ENCODE results near the gene PRR29. TPM values are rescaled to one million over a fixed set of nuclear protein-coding genes. Genes with fewer than 3 reads are reported as not detected.
A peak's percentile ranks its signal among the peaks of the same experiment; 100 is the strongest.
"Not testable (repeated sequence)": the region's sequence is repeated elsewhere in the genome, so short reads cannot be mapped to it uniquely, and the experiment has no call there.

The PRR29 gene
- total and polyA plus RNA-seq, 7 donors: 0.22 to 0.60 TPM; not detected in 5

GRCh38 chr17:64017381-64017980 lies 19.3 kb downstream of the PRR29 start:
- Histone ChIP-seq H3K4me3 (no peak overlapping the region), H3K27me3 (no peaks in the 10 kb centered on the region), H3K9me3 (no peaks in the 10 kb centered on the region), H3K27ac (no peak overlapping the region), H3K4me1 (no peaks in the 10 kb centered on the region), H3K36me3 (no peaks in the 10 kb centered on the region)
- no peak for DNase-seq
- intact Hi-C loops (cut with DNase I): no loop called here
- WGBS, 2 donors: 75 to 85% methylated on average over 2 of the region's 2 CpGs
- TF ChIP-seq, protein P1, sequence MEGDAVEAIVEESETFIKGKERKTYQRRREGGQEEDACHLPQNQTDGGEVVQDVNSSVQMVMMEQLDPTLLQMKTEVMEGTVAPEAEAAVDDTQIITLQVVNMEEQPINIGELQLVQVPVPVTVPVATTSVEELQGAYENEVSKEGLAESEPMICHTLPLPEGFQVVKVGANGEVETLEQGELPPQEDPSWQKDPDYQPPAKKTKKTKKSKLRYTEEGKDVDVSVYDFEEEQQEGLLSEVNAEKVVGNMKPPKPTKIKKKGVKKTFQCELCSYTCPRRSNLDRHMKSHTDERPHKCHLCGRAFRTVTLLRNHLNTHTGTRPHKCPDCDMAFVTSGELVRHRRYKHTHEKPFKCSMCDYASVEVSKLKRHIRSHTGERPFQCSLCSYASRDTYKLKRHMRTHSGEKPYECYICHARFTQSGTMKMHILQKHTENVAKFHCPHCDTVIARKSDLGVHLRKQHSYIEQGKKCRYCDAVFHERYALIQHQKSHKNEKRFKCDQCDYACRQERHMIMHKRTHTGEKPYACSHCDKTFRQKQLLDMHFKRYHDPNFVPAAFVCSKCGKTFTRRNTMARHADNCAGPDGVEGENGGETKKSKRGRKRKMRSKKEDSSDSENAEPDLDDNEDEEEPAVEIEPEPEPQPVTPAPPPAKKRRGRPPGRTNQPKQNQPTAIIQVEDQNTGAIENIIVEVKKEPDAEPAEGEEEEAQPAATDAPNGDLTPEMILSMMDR (IDR thresholded peaks at IDR 0.05): peak in 1 of 4 experiments; percentile 11
- TF ChIP-seq POLR2AphosphoS5 (IDR thresholded peaks at IDR 0.05) (no peak), EP300 (IDR thresholded peaks at IDR 0.05) (no peak), POLR2A (IDR thresholded peaks at IDR 0.05) (no peak)

DNA sequence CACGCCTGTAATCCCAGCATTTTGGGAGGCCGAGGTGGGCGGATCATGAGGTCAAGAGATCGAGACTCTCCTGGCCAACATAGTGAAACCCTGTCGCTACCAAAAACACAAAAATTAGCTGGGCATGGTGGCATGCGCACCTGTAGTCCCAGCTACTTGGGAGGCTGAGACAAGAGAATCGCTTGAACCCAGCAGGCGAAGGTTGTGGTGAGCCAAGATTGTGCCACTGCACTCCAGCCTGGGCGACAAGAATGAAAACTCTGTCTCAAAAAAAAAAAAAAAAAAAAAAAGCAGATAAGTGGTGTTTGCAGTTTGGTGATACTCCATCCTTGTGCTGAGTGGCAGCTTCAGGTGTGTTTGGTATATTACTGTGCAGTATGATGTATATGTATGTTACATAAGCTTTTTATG lies 21.4 kb downstream of the PRR29 start:
- peak overlapping the region; percentile 49 to 68 (median 62) for H3K27ac ChIP-seq

DNA sequence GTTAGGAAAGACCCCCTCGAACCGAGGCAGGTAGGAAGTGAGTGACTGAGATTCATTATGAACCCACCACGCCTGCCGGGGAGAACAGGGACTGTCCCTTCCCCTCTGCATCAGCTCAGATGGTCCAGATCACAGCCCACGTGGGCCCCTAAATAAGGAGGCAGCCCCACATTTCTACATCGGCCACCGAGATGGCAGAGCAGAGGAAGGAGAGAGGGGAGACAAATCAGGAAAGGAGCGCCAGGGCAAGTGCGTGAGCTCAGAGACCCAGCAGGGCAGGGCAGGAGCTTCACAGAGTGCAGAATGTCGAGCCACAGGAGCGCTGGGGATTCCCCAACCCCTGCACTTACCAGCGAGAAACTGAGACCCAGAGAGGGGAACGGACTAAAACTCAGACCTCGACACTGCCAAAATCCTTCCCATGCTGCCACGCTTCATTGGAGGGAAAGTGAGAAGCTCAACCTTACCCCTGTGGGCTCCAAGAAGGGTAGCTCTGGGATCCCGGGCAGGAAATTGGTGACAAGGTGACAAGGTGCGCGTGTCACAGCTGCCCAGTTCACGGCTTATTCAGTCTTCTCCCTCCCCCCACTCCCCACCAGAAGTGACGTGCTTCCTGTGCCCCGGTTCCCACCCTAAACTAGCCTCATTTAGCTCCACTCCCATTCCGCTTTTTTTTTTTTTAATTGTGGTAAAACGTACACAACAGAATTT lies 22.1 kb downstream of the PRR29 start, which contains the start of gene ICAM2:
ICAM2 (minus strand) TSS at position 578 of the 711 bp plus-strand sequence. CDS start 13,942 bp downstream, outside the sequence.
- peak; percentile 79 for DNase-seq
- Histone ChIP-seq H3K4me1 (peaks cover 0 to under 1% (median 0%) of the 10 kb centered on the region in 4 donors), H3K36me3 (no peaks in the 10 kb centered on the region), H3K27ac (peak within 1 kb of the TSS; percentile 49 to 68 (median 62)), H3K27me3 (no peaks in the 10 kb centered on the region), H3K4me3 (peak within 1 kb of the TSS; percentile 8 to 46 (median 36)), H3K9me3 (no peaks in the 10 kb centered on the region)
- 7 to 10% methylated on average over 23 of the region's 23 CpGs for WGBS, 2 donors
- TF ChIP-seq EP300 (IDR thresholded peaks at IDR 0.05): no peak
- peak in 1 of 2 donors; percentile 7 for TF ChIP-seq POLR2A (IDR thresholded peaks at IDR 0.05)
- peak; percentile 47 to 67 (median 54) for TF ChIP-seq POLR2AphosphoS5 (IDR thresholded peaks at IDR 0.05)
- TF ChIP-seq, protein P1 (IDR thresholded peaks at IDR 0.05): no peak
- intact Hi-C loops (cut with DNase I): no loop called here

More for the DNA sequence above, 21.4 kb downstream of the PRR29 start:
- peak; percentile 12 for DNase-seq
- H3K27me3 ChIP-seq; intact Hi-C loops (cut with DNase I); H3K36me3 ChIP-seq; H3K4me1 ChIP-seq; H3K9me3 ChIP-seq: not testable (repeated sequence)
- H3K4me3 ChIP-seq: peak overlapping the region in 3 of 4 donors; percentile 32 to 46 (median 40)
- 65 to 75% methylated on average over 9 of the region's 9 CpGs for WGBS, 2 donors

DNA sequence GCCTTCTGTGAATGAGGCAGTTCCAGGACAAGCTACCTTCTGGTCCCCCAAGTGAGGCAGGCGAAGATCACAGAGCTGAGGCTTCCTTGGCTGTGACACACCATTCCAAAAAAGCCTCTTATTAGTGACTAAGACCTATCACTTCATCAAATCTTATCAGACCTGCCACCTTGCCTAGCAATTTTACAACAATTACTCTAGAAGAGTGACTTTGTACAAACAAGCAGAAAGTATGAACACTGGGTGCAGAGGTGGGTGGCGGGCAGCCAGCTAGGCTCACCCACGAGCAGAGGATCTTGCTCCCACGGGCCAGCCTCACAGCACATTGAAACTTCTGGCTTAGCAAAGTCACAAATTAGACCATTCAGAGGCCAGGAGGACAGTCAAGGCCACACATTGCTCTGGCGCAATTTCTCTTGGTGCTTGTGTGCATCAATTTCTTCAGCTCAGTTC lies 24.5 kb downstream of the PRR29 start:
- no peaks in the 10 kb centered on the region for H3K9me3 ChIP-seq
- intact Hi-C loops (cut with DNase I): no loop called here
- 73 to 80% methylated on average over 5 of the region's 5 CpGs for WGBS, 2 donors
- H3K36me3 ChIP-seq: no peaks in the 10 kb centered on the region
- H3K27ac ChIP-seq: no peak overlapping the region
- TF ChIP-seq POLR2A (IDR thresholded peaks at IDR 0.05): no peak
- TF ChIP-seq EP300 (IDR thresholded peaks at IDR 0.05): no peak
- TF ChIP-seq, protein P1 (IDR thresholded peaks at IDR 0.05): no peak
- TF ChIP-seq POLR2AphosphoS5 (IDR thresholded peaks at IDR 0.05): no peak
- peak; percentile 32 for DNase-seq
- H3K4me1 ChIP-seq: peaks cover 0 to 7% (median 6%) of the 10 kb centered on the region in 4 donors
- peaks cover 0 to 4% (median 0%) of the 10 kb centered on the region in 3 donors for H3K27me3 ChIP-seq
- H3K4me3 ChIP-seq: no peak overlapping the region

DNA sequence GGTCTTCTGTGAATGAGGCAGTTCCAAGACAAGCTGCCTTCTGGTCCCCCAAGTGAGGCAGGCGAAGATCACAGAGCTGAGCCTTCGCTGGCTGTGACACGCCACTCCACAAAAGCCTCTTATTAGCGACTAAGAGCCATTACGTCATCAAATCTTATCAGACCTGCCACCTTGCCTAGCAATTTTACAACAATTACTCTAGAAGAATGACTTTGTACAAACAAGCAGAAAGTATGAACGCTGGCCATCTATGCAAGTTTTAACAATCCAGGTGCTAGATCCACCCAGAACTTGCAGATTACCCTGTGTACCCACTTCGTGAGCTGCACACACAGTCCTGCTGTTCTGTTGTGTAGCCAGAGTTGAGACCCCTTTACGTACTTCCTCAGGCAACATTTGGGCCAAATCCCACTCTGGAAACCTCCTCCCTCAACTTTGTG lies 26.1 kb downstream of the PRR29 start:
- intact Hi-C loops (cut with DNase I): no loop called here
- Histone ChIP-seq H3K36me3 (no peaks in the 10 kb centered on the region), H3K27me3 (peaks cover 0 to 4% (median 0%) of the 10 kb centered on the region in 3 donors), H3K27ac (no peak overlapping the region), H3K4me1 (peaks cover 0 to 7% (median 6%) of the 10 kb centered on the region in 4 donors), H3K9me3 (no peaks in the 10 kb centered on the region), H3K4me3 (no peak overlapping the region)
- peak; percentile 15 for DNase-seq
- 29 to 69% methylated on average over 8 of the region's 8 CpGs for WGBS, 2 donors
- TF ChIP-seq POLR2A (IDR thresholded peaks at IDR 0.05): no peak
- TF ChIP-seq, protein P1 (IDR thresholded peaks at IDR 0.05): no peak
- TF ChIP-seq EP300 (IDR thresholded peaks at IDR 0.05): no peak
- no peak for TF ChIP-seq POLR2AphosphoS5 (IDR thresholded peaks at IDR 0.05)

Data from sigmoid colon (tissue), 7 donors.